ENCODE data around the gene ACER3. TPM values are rescaled to one million over a fixed set of nuclear protein-coding genes. Genes with fewer than 3 reads are reported as not detected.

ACER3 gene
- total RNA-seq, 1 donor from 2014 or later = 17.3 TPM

GRCh38 chr11:76902121-76903014, 41.6 kb downstream of the ACER3 start:
- H3K27ac Mint-ChIP-seq (ENCODE audit: unreplicated experiment) = no peak overlapping the region
- no peaks in the 10 kb centered on the region for H3K9me3 Mint-ChIP-seq (ENCODE audit: unreplicated experiment)
- peaks cover 5% of the 10 kb centered on the region for H3K36me3 Mint-ChIP-seq (ENCODE audit: low read depth, unreplicated experiment)
- no peaks in the 10 kb centered on the region for H3K27me3 Mint-ChIP-seq (ENCODE audit: unreplicated experiment)
- no peak overlapping the region for H3K4me3 Mint-ChIP-seq (ENCODE audit: unreplicated experiment)
- no peak for TF ChIP-seq CTCF (IDR thresholded peaks at IDR 0.05; ENCODE audit: unreplicated experiment)
- peaks cover 5% of the 10 kb centered on the region for H3K4me1 Mint-ChIP-seq (ENCODE audit: unreplicated experiment)
- no peak for DNase-seq (ENCODE audit: low spot score)

- Mint-ChIP-seq H3K27me3 (ENCODE audit: unreplicated experiment) (no peaks in the 10 kb centered on the region), H3K4me3 (ENCODE audit: unreplicated experiment) (no peak overlapping the region), H3K36me3 (ENCODE audit: low read depth, unreplicated experiment) (peaks cover 5% of the 10 kb centered on the region), H3K4me1 (ENCODE audit: unreplicated experiment) (peaks cover 5% of the 10 kb centered on the region), H3K27ac (ENCODE audit: unreplicated experiment) (no peak overlapping the region), H3K9me3 (ENCODE audit: unreplicated experiment) (no peaks in the 10 kb centered on the region)
- DNase-seq (ENCODE audit: low spot score) = no peak
- TF ChIP-seq CTCF (IDR thresholded peaks at IDR 0.05; ENCODE audit: unreplicated experiment) = no peak
These were observed 42.6 kb downstream of the ACER3 start for GRCh38 chr11:76903325-76903724.

GRCh38 chr11:76910620-76911414, 50.1 kb downstream of the ACER3 start:
- no peaks in the 10 kb centered on the region for H3K4me1 Mint-ChIP-seq (ENCODE audit: unreplicated experiment)
- no peak for TF ChIP-seq CTCF (IDR thresholded peaks at IDR 0.05; ENCODE audit: unreplicated experiment)
- no peak overlapping the region for H3K4me3 Mint-ChIP-seq (ENCODE audit: unreplicated experiment)
- DNase-seq (ENCODE audit: low spot score) = no peak
- no peaks in the 10 kb centered on the region for H3K27me3 Mint-ChIP-seq (ENCODE audit: unreplicated experiment)
- no peaks in the 10 kb centered on the region for H3K9me3 Mint-ChIP-seq (ENCODE audit: unreplicated experiment)
- H3K27ac Mint-ChIP-seq (ENCODE audit: unreplicated experiment) = no peak overlapping the region
- H3K36me3 Mint-ChIP-seq (ENCODE audit: low read depth, unreplicated experiment) = peaks cover 5% of the 10 kb centered on the region

DNA sequence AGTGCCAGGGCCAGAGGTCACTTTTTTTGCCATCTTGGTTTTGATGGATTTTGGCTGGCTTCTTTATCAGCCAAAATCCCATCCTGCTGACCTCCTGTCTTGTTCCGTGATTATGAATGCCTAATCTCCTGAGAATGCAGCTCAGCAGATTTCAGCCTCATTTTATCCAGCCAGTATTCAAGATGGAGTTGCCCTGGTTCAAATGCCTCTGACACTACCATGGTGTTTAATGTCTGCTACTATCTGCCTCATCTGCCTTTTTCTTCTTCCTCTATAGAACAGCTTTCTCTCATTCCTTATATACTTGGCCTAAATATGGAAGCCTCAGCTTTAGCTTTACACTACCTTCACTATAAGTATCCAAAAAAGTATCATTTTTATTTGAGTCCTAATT, 50.7 kb downstream of the ACER3 start:
- Mint-ChIP-seq H3K27me3 (ENCODE audit: unreplicated experiment) (no peaks in the 10 kb centered on the region), H3K27ac (ENCODE audit: unreplicated experiment) (no peak overlapping the region)
- no peak for TF ChIP-seq CTCF (IDR thresholded peaks at IDR 0.05; ENCODE audit: unreplicated experiment)

More for the DNA sequence above, 50.7 kb downstream of the ACER3 start:
- Mint-ChIP-seq H3K36me3 (ENCODE audit: low read depth, unreplicated experiment) (peaks cover 1% of the 10 kb centered on the region), H3K9me3 (ENCODE audit: unreplicated experiment) (no peaks in the 10 kb centered on the region), H3K4me1 (ENCODE audit: unreplicated experiment) (no peaks in the 10 kb centered on the region), H3K4me3 (ENCODE audit: unreplicated experiment) (no peak overlapping the region)
- DNase-seq (ENCODE audit: low spot score) = no peak

Measured in endothelial cell (in vitro differentiated cells).